ENCODE measurements around the gene COG5.

COG5 gene

GRCh38 chr7:107563775-107564552 is at the start of gene COG5, which contains the start of gene DUS4L:
Gene COG5, minus strand, starts transcription at chr7:107563920. Its CDS starts 24 bp downstream, at chr7:107563896.
Gene DUS4L, plus strand, starts transcription at chr7:107563971. Its CDS starts 3,100 bp downstream, at chr7:107567071.
- DNase-seq: peak; percentile 73

- DNase-seq: no peak
Observed at GRCh38 chr7:107613439-107613838, 49.7 kb upstream of the COG5 start.

- peak; percentile 10 for DNase-seq
Observed at GRCh38 chr7:107610323-107610722, 46.6 kb upstream of the COG5 start.

- peak; percentile 10 for DNase-seq
Observed at GRCh38 chr7:107609811-107610261, 46.1 kb upstream of the COG5 start.

- no peak for DNase-seq
Observed at GRCh38 chr7:107606303-107606702, 42.6 kb upstream of the COG5 start.

- DNase-seq: no peak
Observed at GRCh38 chr7:107605218-107605815, 41.6 kb upstream of the COG5 start.

GRCh38 chr7:107600816-107601215 is 37.1 kb upstream of the COG5 start:
- DNase-seq: no peak

GRCh38 chr7:107599262-107599661 is 35.5 kb upstream of the COG5 start:
- DNase-seq: no peak

- DNase-seq: no peak
Observed at GRCh38 chr7:107597953-107598352, 34.2 kb upstream of the COG5 start.

GRCh38 chr7:107597582-107597916 is 33.8 kb upstream of the COG5 start:
- DNase-seq: no peak

GRCh38 chr7:107596881-107597581 is 33.3 kb upstream of the COG5 start:
- DNase-seq: no peak

- peak; percentile 91 for DNase-seq
Observed at GRCh38 chr7:107594961-107595737, 31.4 kb upstream of the COG5 start.

GRCh38 chr7:107593025-107593410 is 29.3 kb upstream of the COG5 start:
- DNase-seq: no peak

- DNase-seq: peak; percentile 92
Observed at GRCh38 chr7:107592361-107593024, 28.8 kb upstream of the COG5 start.

GRCh38 chr7:107591421-107591820 is 27.7 kb upstream of the COG5 start:
- DNase-seq: no peak

GRCh38 chr7:107588529-107589130 is 24.9 kb upstream of the COG5 start:
- no peak for DNase-seq

- DNase-seq: no peak
Observed at GRCh38 chr7:107584716-107585115, 21.0 kb upstream of the COG5 start.

- DNase-seq: no peak
Observed at GRCh38 chr7:107582875-107583274, 19.2 kb upstream of the COG5 start.

- no peak for DNase-seq
Observed at GRCh38 chr7:107581387-107582013, 17.8 kb upstream of the COG5 start.

- DNase-seq: no peak
Observed at GRCh38 chr7:107580716-107581383, 17.1 kb upstream of the COG5 start.
